Hypothalamus (tissue), 51 donors: Measurements from ENCODE around the gene PVR.
"Not testable (repeated sequence)": the region's sequence is repeated elsewhere in the genome, so short reads cannot be mapped to it uniquely, and the experiment has no call there.

Source experiments
- DNase-seq, 51 donors: peaks; one replicate each; lab custom pipeline; 2025; lab: John Stamatoyannopoulos, UW

PVR gene, protein sequence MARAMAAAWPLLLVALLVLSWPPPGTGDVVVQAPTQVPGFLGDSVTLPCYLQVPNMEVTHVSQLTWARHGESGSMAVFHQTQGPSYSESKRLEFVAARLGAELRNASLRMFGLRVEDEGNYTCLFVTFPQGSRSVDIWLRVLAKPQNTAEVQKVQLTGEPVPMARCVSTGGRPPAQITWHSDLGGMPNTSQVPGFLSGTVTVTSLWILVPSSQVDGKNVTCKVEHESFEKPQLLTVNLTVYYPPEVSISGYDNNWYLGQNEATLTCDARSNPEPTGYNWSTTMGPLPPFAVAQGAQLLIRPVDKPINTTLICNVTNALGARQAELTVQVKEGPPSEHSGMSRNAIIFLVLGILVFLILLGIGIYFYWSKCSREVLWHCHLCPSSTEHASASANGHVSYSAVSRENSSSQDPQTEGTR

DNA sequence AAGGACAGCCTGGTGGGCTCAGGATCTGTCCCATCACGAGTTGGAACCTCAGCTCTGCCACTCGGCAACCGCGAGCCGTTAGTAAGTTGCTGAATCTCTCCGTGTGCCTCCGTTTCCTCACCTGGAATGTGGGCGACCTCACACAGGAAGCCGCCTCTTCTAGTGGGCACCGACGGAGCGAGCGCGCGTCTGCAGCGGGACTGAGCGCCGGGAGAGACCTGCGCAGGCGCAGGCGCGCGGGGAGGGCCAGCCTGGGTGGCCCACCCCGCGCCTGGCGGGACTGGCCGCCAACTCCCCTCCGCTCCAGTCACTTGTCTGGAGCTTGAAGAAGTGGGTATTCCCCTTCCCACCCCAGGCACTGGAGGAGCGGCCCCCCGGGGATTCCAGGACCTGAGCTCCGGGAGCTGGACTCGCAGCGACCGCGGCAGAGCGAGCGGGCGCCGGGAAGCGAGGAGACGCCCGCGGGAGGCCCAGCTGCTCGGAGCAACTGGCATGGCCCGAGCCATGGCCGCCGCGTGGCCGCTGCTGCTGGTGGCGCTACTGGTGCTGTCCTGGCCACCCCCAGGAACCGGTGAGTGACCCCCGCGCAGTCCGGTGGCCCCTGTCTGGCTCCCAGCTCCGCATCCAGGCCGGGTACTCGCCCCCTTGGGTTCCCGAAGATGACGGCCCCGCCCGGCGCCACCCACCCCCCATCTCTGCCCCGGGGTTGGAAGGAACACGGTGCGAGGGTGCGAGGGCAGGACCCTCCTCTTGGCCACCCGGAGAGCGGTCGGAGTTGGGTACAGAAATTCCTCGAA is at the start of gene PVR:
Gene PVR (plus strand): TSS at position 306 of the 797 bp plus-strand sequence. CDS start 187 bp downstream, at position 493.
- peak in 46 of 51 donors; percentile 8 to 76 (median 43) for DNase-seq

DNA sequence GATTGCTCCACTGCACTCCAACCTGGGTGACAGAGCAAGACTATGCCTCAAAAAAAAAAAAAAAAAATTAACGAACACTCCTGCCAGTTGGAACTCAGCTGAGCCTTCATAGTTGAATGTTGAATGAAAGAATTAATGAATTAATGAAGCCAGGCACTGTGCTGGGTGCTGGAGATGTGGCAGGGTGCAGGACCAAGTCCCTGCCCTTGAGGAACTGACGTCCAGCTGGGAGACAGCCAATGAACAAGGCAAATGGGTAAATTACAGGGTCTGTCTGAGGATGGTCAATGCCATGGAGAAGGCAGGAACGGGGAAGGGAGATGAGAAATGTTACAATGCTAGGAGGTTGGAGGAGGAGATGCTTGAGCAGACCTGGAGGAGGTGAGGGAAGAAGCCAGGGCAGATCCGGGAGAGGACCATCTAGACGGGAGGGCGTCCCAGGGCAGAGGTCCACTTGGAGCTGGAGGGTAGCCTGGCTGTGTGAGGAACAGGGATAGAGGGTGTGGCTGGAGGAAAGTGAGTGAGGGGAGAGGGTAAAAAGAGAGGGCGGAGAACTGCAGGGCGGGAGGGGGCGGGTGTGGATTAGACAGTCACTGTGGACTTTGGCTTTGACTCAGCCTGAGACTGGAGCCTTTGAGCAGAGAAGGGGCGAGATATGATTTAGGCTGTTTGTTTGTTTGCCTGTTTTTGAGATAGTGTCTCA is 47.1 kb upstream of the PVR start:
- no peak for DNase-seq

DNA sequence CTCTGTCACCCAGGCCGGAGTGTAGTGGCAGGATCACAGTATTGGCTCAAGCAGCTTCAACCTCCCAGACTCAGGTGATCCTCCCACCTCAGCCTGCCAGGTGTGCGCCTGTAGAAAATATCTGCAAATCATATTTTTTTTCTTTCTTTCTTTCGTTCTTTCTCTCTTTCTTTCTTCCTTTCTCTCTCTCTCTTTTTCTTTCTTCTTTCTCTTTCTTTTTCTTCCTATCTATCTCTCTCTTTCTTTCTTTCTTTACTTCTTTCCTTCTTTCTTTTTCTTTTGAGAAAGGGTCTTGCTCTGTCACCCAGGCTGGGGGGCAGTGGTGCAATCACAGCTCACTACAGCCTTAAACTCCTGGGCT is 46.6 kb upstream of the PVR start:
- DNase-seq, result no peak

DNA sequence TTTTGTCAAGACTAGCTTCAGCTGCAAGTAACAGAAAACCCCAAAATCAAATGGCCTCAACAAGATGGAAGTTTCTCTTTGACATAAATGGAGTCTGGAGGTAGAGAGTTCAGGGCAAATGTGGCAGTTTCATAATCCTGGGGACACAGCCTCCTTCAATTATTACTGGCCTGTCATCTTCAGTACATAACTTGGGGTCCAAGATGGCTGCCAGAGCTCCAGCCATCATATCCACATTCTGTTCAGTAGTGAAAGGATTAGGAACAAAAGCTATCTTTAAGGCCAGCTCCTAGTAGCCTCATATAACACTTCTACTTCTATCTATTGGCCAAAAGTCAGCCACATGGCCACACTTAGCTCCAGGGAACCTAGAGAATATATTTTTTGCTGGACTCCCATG is 45.4 kb upstream of the PVR start:
- DNase-seq, result no peak

DNA sequence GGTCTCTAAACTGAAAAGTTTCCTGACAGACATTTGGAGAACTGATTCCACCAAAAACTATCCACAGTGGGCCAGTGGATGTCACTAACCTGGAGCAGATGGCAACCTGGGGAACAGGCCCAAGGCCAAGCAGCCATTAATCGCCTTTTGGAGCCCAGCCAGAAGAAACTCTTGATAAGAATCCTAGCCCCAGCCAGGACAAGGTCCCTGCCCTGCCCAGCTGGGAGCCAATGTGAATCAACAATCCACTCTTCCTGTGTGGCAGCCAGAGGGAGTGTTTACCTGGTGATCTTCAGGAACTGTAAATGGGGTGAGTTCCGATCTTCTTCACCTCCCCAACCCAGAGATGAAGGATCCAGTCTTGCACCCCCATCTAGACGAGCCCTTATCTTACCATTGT is 44.8 kb upstream of the PVR start:
- no peak for DNase-seq

DNA sequence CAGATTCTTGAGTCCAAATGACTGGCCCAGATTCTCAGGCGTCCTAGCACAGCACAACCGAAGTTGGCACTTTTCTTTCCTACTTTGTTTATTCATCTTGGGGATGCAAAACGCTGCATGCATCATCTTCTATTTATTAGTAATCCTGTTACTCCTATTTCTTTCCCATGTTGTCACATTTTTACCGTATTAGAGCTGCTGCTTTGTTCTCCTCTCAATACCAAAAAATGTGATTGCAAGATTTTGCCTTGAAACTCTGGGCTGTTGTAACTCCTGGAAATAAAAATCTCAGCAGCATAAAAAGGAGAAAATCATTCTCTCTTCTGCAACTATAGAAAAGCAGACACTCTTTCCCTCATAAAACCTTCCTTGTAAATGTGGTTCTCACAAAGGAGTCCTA is 43.2 kb upstream of the PVR start:
- DNase-seq, result no peak

DNA sequence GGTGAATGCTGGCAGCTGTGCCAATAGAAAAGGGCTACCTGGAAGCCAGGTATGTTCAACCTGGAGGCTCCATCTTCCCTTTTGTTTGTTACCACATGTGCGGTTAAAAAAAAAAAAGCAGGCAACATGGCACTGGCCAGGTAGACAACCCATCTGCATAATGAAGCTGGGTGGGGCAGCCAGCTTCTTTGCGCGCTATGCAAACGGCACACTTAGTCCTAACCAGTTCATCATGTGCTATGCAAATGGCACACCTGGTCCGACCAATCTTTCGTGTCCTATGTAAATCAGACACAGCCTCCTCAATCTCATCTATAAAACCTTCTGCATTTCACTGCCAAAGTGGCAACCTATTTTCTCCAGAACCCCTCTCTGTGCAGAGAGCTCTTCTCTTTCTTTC is 41.6 kb upstream of the PVR start:
- no peak for DNase-seq

DNA sequence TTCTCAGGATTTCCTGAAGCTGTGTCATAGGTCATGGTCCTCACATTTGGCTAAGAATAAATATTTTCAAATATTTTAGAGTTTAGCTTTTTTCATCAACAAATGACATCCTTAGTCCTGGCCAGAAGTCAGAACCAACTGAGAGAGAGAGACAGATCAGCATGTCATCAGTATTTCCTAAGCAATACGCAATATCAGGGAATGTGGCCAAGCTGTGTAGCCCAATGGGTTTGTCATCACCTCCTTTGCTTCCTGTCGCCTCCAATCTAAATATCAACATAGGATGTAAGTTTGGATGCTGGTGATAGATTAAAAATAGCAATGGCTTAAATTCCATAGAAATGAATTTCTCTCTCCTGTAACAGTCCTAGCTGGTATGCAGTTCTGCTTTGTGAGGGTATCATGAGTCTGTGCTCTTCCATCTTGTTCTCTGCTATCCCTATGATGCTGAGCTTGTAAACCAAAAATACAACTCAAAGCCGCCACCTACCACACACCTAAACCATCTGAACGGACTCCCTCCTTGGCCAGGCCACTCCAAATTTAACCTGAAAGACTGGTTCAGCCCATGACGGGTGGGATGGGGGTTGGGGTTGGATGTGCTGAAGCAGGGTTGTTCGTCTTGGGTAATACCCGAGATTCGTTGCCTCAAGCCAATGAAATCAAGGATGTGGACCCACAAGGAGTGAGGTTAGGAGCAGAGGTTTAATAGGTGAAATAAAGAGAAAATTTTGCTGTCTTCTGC is 40.3 kb upstream of the PVR start:
- DNase-seq, result no peak

DNA sequence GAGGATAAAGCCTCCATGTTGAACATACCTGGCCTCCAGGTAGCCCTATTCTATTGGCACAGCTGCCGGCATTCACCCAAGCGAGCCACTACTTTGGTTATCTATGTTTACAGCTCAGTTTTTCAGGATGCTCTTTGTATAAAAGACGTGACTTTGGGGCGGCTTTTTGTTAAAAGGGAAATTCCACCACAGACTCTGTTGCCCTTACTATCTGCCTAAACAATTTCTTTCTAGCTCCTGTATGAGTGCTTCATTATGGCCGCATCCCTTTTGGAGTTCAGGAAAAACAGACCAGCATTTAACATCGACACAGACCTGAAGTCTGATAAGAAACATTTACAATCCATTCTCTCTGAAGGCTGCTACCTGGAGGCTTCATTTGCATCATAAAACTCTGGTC is 39.5 kb upstream of the PVR start:
- DNase-seq, result no peak

DNA sequence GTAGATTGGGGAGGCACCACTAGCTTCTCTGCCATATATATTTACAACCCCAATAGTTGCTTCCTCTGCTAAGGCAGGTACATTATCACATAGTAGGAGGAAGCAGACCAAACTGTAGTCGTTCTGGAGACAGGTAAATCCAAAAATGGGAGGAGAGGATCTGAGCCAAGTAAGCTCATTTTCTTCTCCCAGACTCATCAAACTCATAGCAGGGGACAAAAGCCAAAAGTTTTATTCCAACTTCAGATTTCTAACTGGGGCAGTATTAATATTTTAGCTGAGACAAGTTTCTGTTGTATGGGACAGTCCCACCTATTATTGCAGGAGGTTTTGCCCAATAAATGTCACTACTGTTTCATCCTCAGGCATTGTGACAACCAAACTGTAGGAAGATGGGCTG is 38.2 kb upstream of the PVR start:
- no peak for DNase-seq

DNA sequence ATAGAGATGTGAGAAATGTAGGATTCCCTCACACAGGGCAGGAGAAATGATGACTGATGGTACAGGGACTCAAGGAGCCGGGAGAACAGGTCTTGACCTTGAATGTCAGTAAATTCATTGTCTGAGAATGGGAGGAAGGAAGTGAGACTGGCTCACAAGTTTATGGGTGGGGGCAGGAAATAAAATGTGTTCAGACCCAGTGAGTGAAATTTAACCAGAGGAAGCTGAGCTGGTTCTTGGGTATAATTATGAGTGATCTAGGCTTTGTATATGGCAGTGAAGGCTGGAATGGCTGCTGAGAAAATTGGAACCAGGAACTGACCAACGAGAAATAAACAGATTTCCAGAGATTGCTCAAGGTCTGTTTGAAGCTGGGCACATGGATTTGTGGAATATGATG is 36.7 kb upstream of the PVR start:
- DNase-seq, result no peak

DNA sequence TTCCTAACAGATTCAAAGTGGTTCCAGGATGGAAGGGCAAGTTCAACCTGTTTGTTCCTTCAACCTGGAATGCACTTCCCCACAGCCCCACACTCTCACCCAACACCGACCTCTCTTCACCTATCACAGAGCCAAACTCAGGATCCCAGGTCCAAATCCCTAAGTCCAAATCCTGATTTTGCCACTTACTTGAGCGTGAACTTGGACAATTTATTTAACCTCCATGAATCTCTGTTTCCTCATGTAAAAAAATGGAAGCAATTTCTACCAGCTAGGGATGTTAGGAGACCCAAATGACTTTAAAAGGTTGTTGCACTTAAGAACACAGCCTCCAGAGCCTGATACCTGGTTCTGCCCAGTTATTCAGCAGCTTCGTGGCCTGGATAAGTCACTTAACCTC is 35.8 kb upstream of the PVR start:
- DNase-seq, result no peak

DNA sequence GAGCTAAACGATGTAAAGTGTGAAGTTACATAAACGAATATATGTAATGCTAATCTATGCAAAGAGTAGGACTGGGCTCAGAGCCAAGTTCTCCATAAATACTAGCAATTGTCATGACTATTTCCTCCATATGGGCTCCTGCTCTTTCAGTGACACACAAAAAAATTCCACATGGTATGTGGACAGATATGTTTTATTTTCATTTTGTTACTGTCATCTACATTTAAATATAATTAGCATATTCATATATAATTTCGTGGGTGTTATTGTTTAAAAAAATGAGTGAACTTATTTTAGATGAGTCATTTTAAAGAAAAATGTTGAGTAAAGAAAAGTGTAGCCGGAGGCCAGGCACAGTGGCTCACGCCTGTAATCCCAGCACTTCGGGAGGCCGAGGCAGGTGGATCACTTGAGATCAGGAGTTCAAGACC is 35.3 kb upstream of the PVR start:
- DNase-seq, result no peak

DNA sequence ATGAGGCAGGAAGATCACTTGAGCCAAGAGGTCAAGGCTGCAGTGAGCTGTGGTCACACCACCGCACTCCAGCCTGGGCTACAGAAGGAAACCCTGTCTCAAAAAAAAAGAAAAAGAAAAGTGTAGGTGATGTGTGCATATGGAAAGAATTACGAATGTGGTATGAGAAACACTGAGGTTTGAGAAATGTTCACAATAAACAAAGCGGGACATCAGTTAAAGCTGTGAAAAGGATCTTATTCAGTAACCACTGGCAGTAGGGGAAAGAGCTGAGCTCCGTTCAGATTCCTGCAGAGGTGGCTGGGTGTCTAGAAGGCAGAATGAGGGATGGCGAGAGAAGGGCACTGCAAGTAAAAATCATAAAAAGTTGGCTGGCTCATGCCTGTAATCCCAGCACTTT is 34.5 kb upstream of the PVR start:
- no peak for DNase-seq

DNA sequence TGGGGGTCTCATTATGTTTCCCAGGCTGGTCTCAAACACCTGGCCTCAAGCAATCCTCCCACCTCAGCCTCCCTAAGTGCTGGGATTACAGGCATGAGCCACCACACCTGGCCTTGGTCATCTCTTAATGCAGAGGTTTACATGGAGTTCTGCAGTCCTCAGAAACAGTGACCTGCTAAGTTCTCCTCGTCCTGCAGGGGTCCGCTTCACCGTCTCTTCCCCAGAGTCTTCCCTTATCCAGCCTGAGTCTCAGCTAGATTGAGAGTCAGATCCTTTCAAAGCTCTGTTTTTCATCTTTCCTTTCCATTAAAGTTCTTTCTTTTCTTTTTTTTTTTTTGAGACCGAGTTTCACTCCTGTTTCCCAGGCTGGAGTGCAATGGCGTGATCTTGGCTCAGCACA is 33.2 kb upstream of the PVR start:
- DNase-seq, result not testable (repeated sequence)

DNA sequence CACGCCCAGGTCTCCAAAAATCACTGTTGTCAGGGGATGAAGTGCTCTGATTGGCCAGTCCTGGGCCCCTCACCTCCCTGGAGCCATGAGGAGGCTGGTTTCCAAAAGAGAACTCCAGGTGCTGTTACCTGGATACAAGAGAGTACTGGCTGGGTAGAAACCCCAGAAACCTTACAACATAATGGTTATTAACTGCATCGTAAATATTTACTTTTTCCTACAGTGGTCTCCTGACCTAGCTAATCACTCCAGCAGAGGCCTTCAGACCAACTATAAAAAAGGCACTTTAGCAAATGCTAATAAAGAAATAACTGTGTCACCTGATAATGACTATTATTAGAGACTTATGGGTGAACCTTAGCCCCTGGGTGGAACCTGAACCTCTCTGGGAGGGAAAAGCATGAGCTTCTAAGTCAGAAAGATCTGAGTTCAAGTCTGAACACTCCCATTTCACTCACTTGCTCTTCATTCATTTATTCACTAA is 31.9 kb upstream of the PVR start:
- no peak for DNase-seq

DNA sequence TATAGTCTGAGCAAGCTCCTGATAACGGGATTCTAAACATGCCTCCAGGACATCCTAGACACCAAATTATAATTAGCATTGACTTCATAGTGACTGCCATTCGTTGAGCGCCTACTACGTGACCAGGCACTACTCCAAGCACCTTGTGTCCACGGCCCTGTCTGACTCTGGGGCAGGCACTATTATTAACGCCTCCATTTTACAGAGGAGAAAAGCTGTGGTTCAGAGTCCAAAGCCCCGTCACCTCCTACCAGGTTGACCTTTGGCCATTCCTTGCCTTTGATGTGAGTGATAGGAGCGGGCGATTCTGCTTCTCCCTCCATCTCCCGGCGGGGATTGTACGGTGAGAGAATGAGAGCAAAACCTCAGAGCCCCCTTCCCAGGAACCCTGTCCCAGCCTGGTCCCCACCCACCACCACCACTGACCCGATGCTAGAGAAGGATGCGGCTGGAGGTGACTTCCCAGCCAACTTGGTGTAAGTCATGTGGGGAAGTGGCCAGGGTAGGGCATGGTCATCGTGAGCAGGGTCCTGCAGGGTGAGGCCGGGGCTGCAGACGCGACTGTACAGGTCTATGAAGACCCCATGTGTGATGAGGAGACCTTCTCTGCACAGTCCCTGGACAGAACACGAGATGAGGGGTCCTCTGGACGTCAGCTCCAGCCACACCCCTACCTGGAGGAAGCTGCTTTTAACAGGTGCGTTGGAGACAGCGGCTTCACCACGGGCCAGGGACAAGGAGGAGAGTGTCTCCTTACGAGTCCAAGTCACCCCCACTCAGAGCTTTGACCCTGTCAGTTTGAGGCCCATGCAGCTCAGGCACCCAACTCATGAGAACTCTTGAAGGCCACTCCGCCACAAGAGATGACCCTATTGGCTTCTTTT is 30.2 kb upstream of the PVR start, which contains the start of gene IGSF23:
Gene IGSF23 (plus strand): TSS at position 269 of the 884 bp plus-strand sequence. CDS start 83 bp downstream, at position 352.
- no peak for DNase-seq

DNA sequence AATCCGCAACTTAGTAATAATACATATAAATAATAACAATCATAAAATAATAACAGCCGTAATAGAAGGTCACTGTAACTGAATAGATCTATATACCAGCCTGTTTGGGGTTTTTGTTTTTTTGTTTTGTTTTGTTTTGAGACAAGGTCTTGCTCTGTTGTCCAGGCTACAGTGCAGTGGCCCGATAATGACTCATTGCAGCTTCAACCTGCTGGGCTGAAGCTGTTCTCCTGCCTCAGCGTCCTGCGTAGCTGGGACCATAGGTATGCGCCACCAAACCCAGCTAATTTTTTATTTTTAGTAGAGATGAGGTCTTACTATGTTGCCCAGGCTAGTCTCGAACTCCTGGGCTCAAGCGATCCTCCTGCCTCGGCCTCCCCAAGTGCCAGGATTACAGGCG is 29.4 kb upstream of the PVR start:
- no peak for DNase-seq

DNA sequence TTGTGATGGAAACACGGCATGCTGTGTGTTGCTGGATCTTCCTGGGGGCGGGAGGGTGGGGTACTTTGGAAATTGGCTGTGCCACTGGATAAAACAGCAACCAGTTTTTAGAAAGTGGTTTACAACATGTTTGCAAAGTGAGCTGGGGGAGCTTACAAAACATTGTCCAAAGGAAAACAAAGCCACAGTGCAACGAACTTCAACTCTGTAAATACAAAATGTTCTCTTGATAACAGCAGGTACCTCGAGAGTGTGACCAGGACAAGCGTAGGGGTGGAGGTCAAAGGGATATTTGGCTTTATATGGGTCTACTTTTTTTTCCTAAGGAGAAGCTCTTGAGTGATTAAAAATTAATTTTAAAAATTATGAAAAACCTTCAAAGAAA is 27.9 kb upstream of the PVR start:
- no peak for DNase-seq
